ENCODE data around the gene MORF4L2. TPM values are rescaled to one million over a fixed set of nuclear protein-coding genes. Genes with fewer than 3 reads are reported as not detected.
A peak's percentile ranks its signal among the peaks of the same experiment; 100 is the strongest.

MORF4L2 gene
- total and polyA plus RNA-seq, 2 donors (not counting 3 experiments of a cell fraction or from before 2014, with no cell fraction given) = 331 to 414 TPM

GRCh38 chrX:103628386-103629317 lies 57.8 kb downstream of the MORF4L2 start, which contains the start of gene TCEAL1:
TSS of gene TCEAL1 (plus strand) at chrX:103628975. CDS start at chrX:103629917, 942 bp downstream.
- peaks cover 23% of the 10 kb centered on the region for H3K4me1 ChIP-seq (ENCODE audit: control insufficient read depth, extremely low read depth, insufficient read depth, low read length)
- FAIRE-seq (peak; percentile 87), DNase-seq (ENCODE audit: low read depth, low spot score) (peak; percentile 62)
- H3K4me3 ChIP-seq (replicated peaks in 1 of 3; ENCODE audit: insufficient read depth in 1 of 3, low read depth in 1 of 3, low read length in 3 of 3) = peak within 1 kb of the TSS; percentile 32 to 88 (median 80)
- BruUV-seq (replicated peaks) = TSS peak; percentile 82
- H4K20me1 ChIP-seq (replicated peaks; ENCODE audit: control insufficient read depth, extremely low read depth, insufficient read depth, low read length) = no peaks in the 10 kb centered on the region
- H3K9me3 ChIP-seq (replicated peaks; ENCODE audit: control insufficient read depth, insufficient read depth, low read length) = no peaks in the 10 kb centered on the region
- no peaks in the 10 kb centered on the region for H3K9me1 ChIP-seq (replicated peaks; ENCODE audit: control insufficient read depth, extremely low read depth, insufficient read depth, low read length)
- ChIA-PET CTCF (interaction anchor here (1.6 to 2.1 kb wide), 2 partner anchors 12 to 57 kb away, joined by 6 to 8 read pairs; no protein-coding TSS in a partner anchor), POLR2A (interaction anchor here (0.7 to 1.0 kb wide), 2 partner anchors 21 to 51 kb away, joined by 3 to 4 read pairs; partner anchors contain the start of gene TCEAL3)
- peak; percentile 80 for TF ChIP-seq MAX (IDR thresholded peaks at IDR 0.05; ENCODE audit: insufficient read depth, insufficient read length)
- TF ChIP-seq, protein P1, sequence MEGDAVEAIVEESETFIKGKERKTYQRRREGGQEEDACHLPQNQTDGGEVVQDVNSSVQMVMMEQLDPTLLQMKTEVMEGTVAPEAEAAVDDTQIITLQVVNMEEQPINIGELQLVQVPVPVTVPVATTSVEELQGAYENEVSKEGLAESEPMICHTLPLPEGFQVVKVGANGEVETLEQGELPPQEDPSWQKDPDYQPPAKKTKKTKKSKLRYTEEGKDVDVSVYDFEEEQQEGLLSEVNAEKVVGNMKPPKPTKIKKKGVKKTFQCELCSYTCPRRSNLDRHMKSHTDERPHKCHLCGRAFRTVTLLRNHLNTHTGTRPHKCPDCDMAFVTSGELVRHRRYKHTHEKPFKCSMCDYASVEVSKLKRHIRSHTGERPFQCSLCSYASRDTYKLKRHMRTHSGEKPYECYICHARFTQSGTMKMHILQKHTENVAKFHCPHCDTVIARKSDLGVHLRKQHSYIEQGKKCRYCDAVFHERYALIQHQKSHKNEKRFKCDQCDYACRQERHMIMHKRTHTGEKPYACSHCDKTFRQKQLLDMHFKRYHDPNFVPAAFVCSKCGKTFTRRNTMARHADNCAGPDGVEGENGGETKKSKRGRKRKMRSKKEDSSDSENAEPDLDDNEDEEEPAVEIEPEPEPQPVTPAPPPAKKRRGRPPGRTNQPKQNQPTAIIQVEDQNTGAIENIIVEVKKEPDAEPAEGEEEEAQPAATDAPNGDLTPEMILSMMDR (IDR thresholded peaks at IDR 0.05; ENCODE audit: extremely low read depth in 1 of 2, insufficient read depth in 1 of 2, low read depth in 1 of 2, low read length in 2 of 2) = no peak
- peak within 1 kb of the TSS; percentile 79 for H3K9ac ChIP-seq (replicated peaks; ENCODE audit: extremely low read depth, insufficient read depth, low read length)
- dilution Hi-C loops (cut with MboI; ENCODE audit: extremely low pct_ligation_motif_present, low sequenced_read_pairs) = no loop called here
- H3K36me3 ChIP-seq (ENCODE audit: control insufficient read depth in 2 of 2, extremely low read depth in 1 of 2, insufficient read depth in 2 of 2, low read length in 2 of 2) = no peaks in the 10 kb centered on the region
- peak within 1 kb of the TSS; percentile 60 for H3K4me2 ChIP-seq (ENCODE audit: insufficient read depth, low read length)
- peaks cover 4% of the 10 kb centered on the region for H3K79me2 ChIP-seq (ENCODE audit: control insufficient read depth, insufficient read depth, low read length)
- H3K27me3 ChIP-seq (ENCODE audit: control insufficient read depth in 2 of 2, insufficient read depth in 2 of 2, low read length in 2 of 2) = no peaks in the 10 kb centered on the region
- peak within 1 kb of the TSS; percentile 91 for H2AFZ ChIP-seq (ENCODE audit: low read depth, low read length)
- peak within 1 kb of the TSS; percentile 78 for H3K27ac ChIP-seq (ENCODE audit: insufficient read depth, low read depth, low read length)
- intact Hi-C loops (cut with micrococcal nuclease) = loop anchor here (1.0 to 2.0 kb wide), 3 partner anchors 22 to 95 kb away; partner anchors contain the start of genes TCEAL3 and TCEAL4

Data from endothelial cell of umbilical vein (primary cell).